ENCODE data around the gene ATP10B.

ATP10B gene

DNA sequence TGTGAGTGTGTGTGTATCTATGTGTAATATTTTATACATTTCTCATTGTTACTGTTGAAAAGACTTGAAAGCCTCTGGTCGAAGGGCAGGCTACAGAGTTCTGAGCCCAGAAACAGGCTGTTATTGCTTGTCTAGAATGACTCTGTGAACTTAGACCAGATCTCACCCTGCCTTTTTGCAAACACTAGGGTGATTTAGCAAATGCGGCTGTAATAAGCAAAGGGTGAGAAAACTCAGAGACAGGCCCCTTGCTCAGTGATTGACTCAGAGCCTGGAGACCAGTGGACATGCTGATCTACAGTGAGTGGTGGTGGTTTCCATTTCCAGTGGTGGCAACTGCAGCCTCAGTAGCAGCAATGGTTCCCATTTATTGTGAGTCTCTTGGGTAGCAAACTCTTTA lies 183.7 kb downstream of the ATP10B start:
- TF ChIP-seq, protein P1, sequence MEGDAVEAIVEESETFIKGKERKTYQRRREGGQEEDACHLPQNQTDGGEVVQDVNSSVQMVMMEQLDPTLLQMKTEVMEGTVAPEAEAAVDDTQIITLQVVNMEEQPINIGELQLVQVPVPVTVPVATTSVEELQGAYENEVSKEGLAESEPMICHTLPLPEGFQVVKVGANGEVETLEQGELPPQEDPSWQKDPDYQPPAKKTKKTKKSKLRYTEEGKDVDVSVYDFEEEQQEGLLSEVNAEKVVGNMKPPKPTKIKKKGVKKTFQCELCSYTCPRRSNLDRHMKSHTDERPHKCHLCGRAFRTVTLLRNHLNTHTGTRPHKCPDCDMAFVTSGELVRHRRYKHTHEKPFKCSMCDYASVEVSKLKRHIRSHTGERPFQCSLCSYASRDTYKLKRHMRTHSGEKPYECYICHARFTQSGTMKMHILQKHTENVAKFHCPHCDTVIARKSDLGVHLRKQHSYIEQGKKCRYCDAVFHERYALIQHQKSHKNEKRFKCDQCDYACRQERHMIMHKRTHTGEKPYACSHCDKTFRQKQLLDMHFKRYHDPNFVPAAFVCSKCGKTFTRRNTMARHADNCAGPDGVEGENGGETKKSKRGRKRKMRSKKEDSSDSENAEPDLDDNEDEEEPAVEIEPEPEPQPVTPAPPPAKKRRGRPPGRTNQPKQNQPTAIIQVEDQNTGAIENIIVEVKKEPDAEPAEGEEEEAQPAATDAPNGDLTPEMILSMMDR (conservative IDR thresholded peaks at IDR 0.05; ENCODE audit: low read length): no peak
- H3K4me3 ChIP-seq (ENCODE audit: low read length): no peak overlapping the region
- no peak for DNase-seq (ENCODE audit: low read depth)

DNA sequence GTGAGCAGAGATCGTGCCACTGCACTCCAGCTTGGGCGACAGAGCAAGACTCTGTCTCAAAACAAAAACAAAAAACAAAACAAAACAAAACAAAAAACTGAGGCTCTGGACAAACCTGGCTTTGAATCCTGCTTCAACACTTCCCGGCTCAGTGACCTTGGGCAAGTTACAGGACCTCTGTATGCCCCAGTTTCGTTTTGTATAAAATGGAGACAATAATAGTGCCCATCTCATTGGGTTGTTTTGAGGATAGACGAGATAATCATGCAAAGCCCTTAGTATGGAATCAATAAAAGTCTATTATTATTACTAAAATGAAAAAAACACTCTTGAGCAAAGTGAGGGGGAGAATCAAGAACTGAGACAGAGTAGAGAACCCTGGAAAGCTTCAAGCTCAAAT lies 184.9 kb downstream of the ATP10B start:
- TF ChIP-seq, protein P1 (conservative IDR thresholded peaks at IDR 0.05; ENCODE audit: low read length): no peak
- no peak overlapping the region for H3K4me3 ChIP-seq (ENCODE audit: low read length)
- DNase-seq (ENCODE audit: low read depth): no peak

DNA sequence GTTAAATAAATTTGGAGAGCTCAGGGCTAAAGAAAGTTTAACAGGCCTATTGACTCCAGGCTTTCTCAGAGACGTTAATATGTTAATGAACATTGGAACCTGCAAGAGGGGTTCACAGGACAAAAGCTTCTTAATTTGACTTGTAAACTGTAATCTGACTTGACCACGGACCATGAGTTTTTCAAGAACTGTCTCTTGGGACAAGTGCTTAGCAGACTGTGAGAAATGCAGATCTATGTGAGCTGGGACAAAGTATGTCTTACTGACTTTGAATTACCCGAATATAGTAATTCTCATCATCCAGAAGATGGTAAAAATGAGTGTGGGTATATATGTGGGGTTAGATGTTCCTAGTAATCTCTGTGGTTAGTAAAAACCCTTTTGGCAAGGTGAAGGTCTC lies 186.6 kb downstream of the ATP10B start:
- no peak for DNase-seq (ENCODE audit: low read depth)
- H3K4me3 ChIP-seq (ENCODE audit: low read length): no peak overlapping the region
- TF ChIP-seq, protein P1 (conservative IDR thresholded peaks at IDR 0.05; ENCODE audit: low read length): no peak

DNA sequence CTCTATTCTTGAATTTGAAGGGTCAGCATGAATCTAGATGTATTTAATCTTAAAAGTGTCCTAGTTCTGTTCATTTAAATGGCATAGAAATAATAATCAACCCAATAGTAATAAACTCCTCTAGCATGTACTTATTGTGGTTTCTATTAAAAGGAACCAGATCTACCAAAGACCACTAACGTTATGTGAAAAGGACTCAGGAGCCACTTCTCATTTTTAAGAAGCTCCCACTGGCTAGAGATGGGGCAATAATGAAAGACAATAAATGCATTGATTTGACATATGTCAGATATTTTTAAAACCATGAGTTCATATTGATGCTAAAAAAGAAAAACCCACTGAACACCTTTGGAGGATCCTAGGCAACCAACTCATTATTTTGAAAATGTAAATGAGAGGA lies 191.9 kb downstream of the ATP10B start:
- H3K4me3 ChIP-seq (ENCODE audit: low read length): no peak overlapping the region
- DNase-seq (ENCODE audit: low read depth): no peak
- TF ChIP-seq, protein P1 (conservative IDR thresholded peaks at IDR 0.05; ENCODE audit: low read length): no peak

DNA sequence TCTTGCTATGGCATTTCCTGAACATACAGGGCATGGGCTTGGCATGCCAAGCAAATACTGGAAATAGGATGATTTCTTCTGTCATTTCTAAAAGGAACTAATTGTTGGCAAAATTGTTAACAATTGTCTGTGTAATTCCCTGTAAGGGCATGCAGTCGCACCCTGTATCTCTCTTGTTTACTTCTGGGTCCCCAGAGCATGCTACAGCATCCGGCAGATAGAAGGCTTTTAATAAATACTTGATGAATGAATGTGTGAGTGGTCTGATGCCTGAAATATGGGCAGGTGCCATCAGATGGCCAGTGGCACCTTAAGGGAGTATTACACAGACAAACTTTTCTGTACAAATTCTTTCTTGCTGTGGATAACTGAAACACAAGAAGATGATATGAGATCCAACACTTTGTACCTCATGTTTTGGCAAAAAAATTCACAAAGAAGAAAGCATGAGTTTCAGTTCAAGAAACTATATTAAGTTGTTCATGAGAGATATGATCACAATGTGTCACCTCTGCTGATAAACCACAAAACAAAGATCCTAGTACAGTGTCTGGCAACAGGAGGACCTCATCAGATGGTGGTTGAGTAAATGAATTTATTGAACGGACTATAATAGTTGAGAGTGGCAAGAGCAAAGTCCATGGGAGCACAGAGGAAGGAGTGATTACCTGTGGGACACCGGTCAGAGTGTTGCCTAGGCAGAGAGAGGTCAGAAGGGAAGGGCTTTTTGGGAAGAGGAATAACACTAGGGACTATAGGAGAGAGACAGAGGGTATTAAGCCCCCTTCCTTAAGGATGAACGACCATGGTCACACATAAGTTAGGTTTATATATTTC lies 194.2 kb downstream of the ATP10B start:
- H3K4me3 ChIP-seq (ENCODE audit: low read length): no peak overlapping the region
- no peak for DNase-seq (ENCODE audit: low read depth)
- TF ChIP-seq, protein P1 (conservative IDR thresholded peaks at IDR 0.05; ENCODE audit: low read length): no peak

DNA sequence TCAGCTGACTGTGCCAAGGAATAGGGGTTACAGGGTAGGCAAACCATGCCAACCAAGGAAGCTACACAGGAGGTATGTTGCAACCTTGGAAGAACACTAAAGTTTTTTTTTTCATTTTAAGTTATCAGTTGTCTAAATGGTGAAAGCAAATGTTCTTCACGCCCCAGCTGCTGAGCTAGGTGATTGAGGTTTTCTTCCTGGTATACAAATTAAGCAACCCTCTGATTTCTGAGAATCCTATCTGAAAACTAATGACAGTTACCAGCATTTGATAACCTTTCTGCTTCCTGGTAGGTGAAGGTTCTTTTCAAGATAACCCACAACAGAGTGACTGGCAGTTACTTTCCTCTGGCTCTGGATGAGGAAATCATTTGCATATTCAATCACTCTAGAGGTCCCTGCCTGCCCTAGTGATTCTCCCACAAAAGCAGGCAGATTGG lies 194.9 kb downstream of the ATP10B start:
- TF ChIP-seq, protein P1 (conservative IDR thresholded peaks at IDR 0.05; ENCODE audit: low read length): no peak
- no peak overlapping the region for H3K4me3 ChIP-seq (ENCODE audit: low read length)
- no peak for DNase-seq (ENCODE audit: low read depth)

DNA sequence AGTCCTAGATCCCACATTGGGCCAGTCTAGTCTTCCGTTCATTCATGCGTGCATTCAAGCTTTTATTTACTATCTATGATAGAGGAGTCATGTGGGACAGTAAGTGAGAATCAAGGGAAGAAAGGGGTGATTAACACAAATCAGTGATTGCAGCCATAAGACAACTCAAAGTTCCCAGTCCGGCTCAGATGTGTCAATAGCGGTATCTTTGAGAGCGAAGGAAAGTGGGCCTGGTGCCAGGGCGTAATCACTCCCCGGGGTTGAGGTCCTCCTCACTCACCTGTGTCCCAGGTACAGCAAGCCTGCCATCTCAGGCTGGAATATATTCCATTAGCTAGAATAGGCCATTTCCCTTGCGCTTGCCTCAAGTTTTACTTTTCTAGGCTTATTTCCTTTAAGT lies 196.3 kb downstream of the ATP10B start:
- H3K4me3 ChIP-seq (ENCODE audit: low read length): no peak overlapping the region
- TF ChIP-seq, protein P1 (conservative IDR thresholded peaks at IDR 0.05; ENCODE audit: low read length): no peak
- DNase-seq (ENCODE audit: low read depth): no peak

All from AG10803 (cell line).